SK-N-SH (cell line): ENCODE results near the gene C1QTNF5.

Experiments used
- CHD2 ChIP-seq: fragments of 150-350 bp; IDR thresholded peaks from 2 replicates; pipeline ENCODE4 v1.6.1; 2018; ENCODE audit warnings: low read length; ENCODE audit not compliant: partially characterized antibody
- CTCF ChIP-seq: fragments of 200-600 bp; sonication (generic); IDR thresholded peaks from 2 replicates; pipeline ENCODE4 v1.6.1; 2017; ENCODE audit warnings: antibody characterized with exemption, mild to moderate bottlenecking, moderate library complexity
- ELF1 ChIP-seq: IDR thresholded peaks from 2 replicates; pipeline ENCODE4 v1.4.0; 2012
- EZH2phosphoT487 ChIP-seq: fragments of 200-600 bp; sonication (generic); IDR thresholded peaks from 2 replicates; pipeline ENCODE4 v1.6.1; 2017; ENCODE audit warnings: low read depth, mixed run types, mild to moderate bottlenecking, antibody characterized with exemption, moderate library complexity, borderline replicate concordance
- FOSL2 ChIP-seq: IDR thresholded peaks from 2 replicates; pipeline ENCODE4 v1.4.0; 2012; ENCODE audit warnings: low read depth, mild to moderate bottlenecking, moderate library complexity, borderline replicate concordance
- FOXJ3 ChIP-seq: sonication (generic); formaldehyde crosslinking; IDR thresholded peaks from 2 replicates; pipeline ENCODE4 v1.5.1; 2020; ENCODE audit warnings: mild to moderate bottlenecking, missing genetic modification reagents
- NFIC ChIP-seq: IDR thresholded peaks from 2 replicates; pipeline ENCODE4 v1.4.0; 2012; ENCODE audit warnings: borderline replicate concordance
- POLR2AphosphoS5 ChIP-seq: IDR thresholded peaks from 2 replicates; pipeline ENCODE4 v1.6.1; 2012; ENCODE audit warnings: low read depth, low read length
- RCOR1 ChIP-seq: fragments of 150-350 bp; IDR thresholded peaks from 2 replicates; pipeline ENCODE4 v1.6.1; 2017; ENCODE audit warnings: antibody characterized with exemption, low read length
- REST ChIP-seq: IDR thresholded peaks from 2 replicates; pipeline ENCODE4 v1.6.1; 2012; ENCODE audit warnings: mild to moderate bottlenecking, low read depth, low read length, moderate library complexity
- TAF1 ChIP-seq: IDR thresholded peaks from 2 replicates; pipeline ENCODE4 v1.6.1; 2012; ENCODE audit warnings: low read depth, mild to moderate bottlenecking, low read length, moderate library complexity, borderline replicate concordance
- TCF12 ChIP-seq: IDR thresholded peaks from 2 replicates; pipeline ENCODE4 v1.4.0; 2012
- USF2 ChIP-seq: fragments of 150-350 bp; IDR thresholded peaks from 2 replicates; pipeline ENCODE4 v1.6.1; 2017; ENCODE audit warnings: antibody characterized with exemption, low read length, low read depth, borderline replicate concordance

GRCh38 chr11:119324189-119324588, 16.5 kb downstream of the C1QTNF5 start:
- no peak for TF ChIP-seq TAF1
- no peak for TF ChIP-seq CTCF
- TF ChIP-seq ELF1 = no peak
- no peak for TF ChIP-seq FOSL2
- TF ChIP-seq USF2 = no peak
- TF ChIP-seq NFIC = no peak
- TF ChIP-seq EZH2phosphoT487 = no peak
- no peak for TF ChIP-seq FOXJ3
- TF ChIP-seq CHD2 = no peak
- TF ChIP-seq POLR2AphosphoS5 = no peak
- TF ChIP-seq TCF12 = no peak
- no peak for TF ChIP-seq REST
- no peak for TF ChIP-seq RCOR1
